ENCODE measurements around the gene PEX26. TPM values are rescaled to one million over a fixed set of nuclear protein-coding genes. Genes with fewer than 3 reads are reported as not detected.
"Not testable (repeated sequence)": the region's sequence is repeated elsewhere in the genome, so short reads cannot be mapped to it uniquely, and the experiment has no call there.

Gene PEX26
- total and polyA plus RNA-seq, 9 of the 15 experiments (the other 6 are each of a cell fraction or from before 2014, with no cell fraction given) = 0.35 to 39.6 (median 17.4) TPM

- Histone ChIP-seq H3K4me1 (replicated peaks in 1 of 2; ENCODE audit: control insufficient read depth in 2 of 2, insufficient read depth in 2 of 2, low read length in 2 of 2) (peaks cover 0 to 3% of the 10 kb centered on the region in 2 experiments; a peak in 1 of 5 replicates), H3K9me1 (ENCODE audit: control insufficient read depth, insufficient read depth, low read length) (no peaks in the 10 kb centered on the region), H3K27ac (ENCODE audit: extremely low read depth, low read depth, low read length) (no peak overlapping the region), H3K4me2 (ENCODE audit: insufficient read depth, low read length) (no peak overlapping the region), H3K9me3 (replicated peaks; ENCODE audit: control insufficient read depth, insufficient read depth, low read depth, low read length) (no peaks in the 10 kb centered on the region), H3K36me3 (ENCODE audit: control insufficient read depth, insufficient read depth, low read length) (no peaks in the 10 kb centered on the region), H3K27me3 (ENCODE audit: control insufficient read depth in 2 of 2, insufficient read depth in 2 of 2, low read length in 2 of 2) (no peaks in the 10 kb centered on the region), H3K9ac (ENCODE audit: insufficient read depth in 1 of 2, low read depth in 2 of 2, low read length in 2 of 2) (no peak overlapping the region), H3K4me3 (no peak overlapping the region), H4K20me1 (replicated peaks; ENCODE audit: control insufficient read depth, insufficient read depth, low read length) (no peaks in the 10 kb centered on the region), H2AFZ (ENCODE audit: low read depth, low read length) (no peak overlapping the region), H3K79me2 (ENCODE audit: control insufficient read depth, insufficient read depth, low read length) (no peaks in the 10 kb centered on the region)
- intact Hi-C loops (cut with micrococcal nuclease) = loop anchor here (10.0 kb wide), 1 partner anchor 80 kb away; the partner anchor contains the start of gene MICAL3
- in situ Hi-C loops (cut with MboI) = no loop called here
- WGBS (ENCODE audit: insufficient coverage, low coverage, missing lambda C conversion rate) = 70% methylated on average over 4 of the region's 4 CpGs
- TF ChIP-seq BCL6 (CRISPR knock-in tag; IDR thresholded peaks at IDR 0.05) = no peak
- TF ChIP-seq HLTF (IDR thresholded peaks at IDR 0.05) = no peak
- TF ChIP-seq ZSCAN29 (IDR thresholded peaks at IDR 0.05) = no peak
- no peak for TF ChIP-seq ESRRB (CRISPR knock-in tag; IDR thresholded peaks at IDR 0.05; ENCODE audit: borderline replicate concordance)
- TF ChIP-seq KLF10 (CRISPR knock-in tag; IDR thresholded peaks at IDR 0.05) = no peak
- TF ChIP-seq SOX6 (IDR thresholded peaks at IDR 0.05) = no peak
- no peak for TF ChIP-seq NCOA1 (IDR thresholded peaks at IDR 0.05; ENCODE audit: low read depth)
- no peak for TF ChIP-seq RBM22 (IDR thresholded peaks at IDR 0.05; ENCODE audit: low read depth, low read length, poor library complexity, severe bottlenecking)
- TF ChIP-seq BDP1 (IDR thresholded peaks at IDR 0.05; ENCODE audit: insufficient read depth, insufficient read length) = no peak
- no peak for TF ChIP-seq HNRNPLL (IDR thresholded peaks at IDR 0.05; ENCODE audit: low read depth, low read length, poor library complexity, severe bottlenecking)
- no peak for TF ChIP-seq MYC (IDR thresholded peaks at IDR 0.05; ENCODE audit: low read depth, low read length)
- TF ChIP-seq MYC (CRISPR knock-in tag; IDR thresholded peaks at IDR 0.05; ENCODE audit: borderline replicate concordance, low read depth) = no peak
- DNase-seq (ENCODE audit: extremely low read depth in 1 of 4, low spot score in 3 of 4) (no peak), ATAC-seq (no peak), FAIRE-seq (no peak)
- POLR2A ChIA-PET = no interaction called here
- CTCF ChIA-PET (ENCODE audit: low intra/inter-chr PET ratio) = no interaction called here
- no TSS peak for BruUV-seq (replicated peaks)
Observed at GRCh38 chr22:18104566-18104965, 26.8 kb downstream of the PEX26 start.

- not testable (repeated sequence) for H3K27ac ChIP-seq (ENCODE audit: extremely low read depth, low read depth, low read length)
Observed at GRCh38 chr22:18105981-18106380, 28.2 kb downstream of the PEX26 start.

More at GRCh38 chr22:18105981-18106380, 28.2 kb downstream of the PEX26 start:
- CTCF ChIA-PET (ENCODE audit: low intra/inter-chr PET ratio); H2AFZ ChIP-seq (ENCODE audit: low read depth, low read length); H3K9ac ChIP-seq (ENCODE audit: insufficient read depth in 1 of 2, low read depth in 2 of 2, low read length in 2 of 2); H3K36me3 ChIP-seq (ENCODE audit: control insufficient read depth, insufficient read depth, low read length); DNase-seq (ENCODE audit: extremely low read depth in 1 of 4, low spot score in 3 of 4); H3K9me1 ChIP-seq (ENCODE audit: control insufficient read depth, insufficient read depth, low read length); H3K4me2 ChIP-seq (ENCODE audit: insufficient read depth, low read length); FAIRE-seq; ATAC-seq; BruUV-seq (replicated peaks); H3K79me2 ChIP-seq (ENCODE audit: control insufficient read depth, insufficient read depth, low read length); H3K27me3 ChIP-seq (ENCODE audit: control insufficient read depth in 2 of 2, insufficient read depth in 2 of 2, low read length in 2 of 2); H3K4me3 ChIP-seq; H3K4me1 ChIP-seq (replicated peaks in 1 of 2; ENCODE audit: control insufficient read depth in 2 of 2, insufficient read depth in 2 of 2, low read length in 2 of 2); in situ Hi-C loops (cut with MboI); H4K20me1 ChIP-seq (replicated peaks; ENCODE audit: control insufficient read depth, insufficient read depth, low read length); H3K9me3 ChIP-seq (replicated peaks; ENCODE audit: control insufficient read depth, insufficient read depth, low read depth, low read length): not testable (repeated sequence)
- POLR2A ChIA-PET = interaction anchor here (0.6 to 1.6 kb wide), 5 partner anchors 13 to 333 kb away, joined by 3 to 6 read pairs (median 4); no protein-coding TSS in a partner anchor
- intact Hi-C loops (cut with micrococcal nuclease) = loop anchor here (10.0 kb wide), 1 partner anchor 81 kb away; the partner anchor contains the start of gene MICAL3
- 63% methylated on average over 5 of the region's 7 CpGs for WGBS (ENCODE audit: insufficient coverage, low coverage, missing lambda C conversion rate)
